Peyer's patch (tissue), 4 donors: Measurements from ENCODE around the gene MYEOV.

ENCODE experiments used
- POLR2A ChIP-seq, 2 donors: fragments of 450-650 bp; IDR thresholded peaks; one replicate each; pipeline ENCODE4 v1.5.1; 2017; ENCODE audit warnings: antibody characterized with exemption in 2 of 2, mild to moderate bottlenecking in 2 of 2, moderate library complexity in 2 of 2
- TF ChIP-seq, protein P1 (sequence below), 6 experiments: fragments of 450-650 bp in 4 of 6; fragments of 200-600 bp in 2 of 6; sonication (generic) in 1 of 6; IDR thresholded peaks; one replicate each; pipeline ENCODE4 v1.5.1; 2017 to 2019; ENCODE audit warnings: antibody characterized with exemption in 6 of 6, mild to moderate bottlenecking in 3 of 6, moderate library complexity in 1 of 6

GRCh38 chr11:69273571-69273970 is 20.4 kb upstream of the MYEOV start:
- TF ChIP-seq, protein P1, sequence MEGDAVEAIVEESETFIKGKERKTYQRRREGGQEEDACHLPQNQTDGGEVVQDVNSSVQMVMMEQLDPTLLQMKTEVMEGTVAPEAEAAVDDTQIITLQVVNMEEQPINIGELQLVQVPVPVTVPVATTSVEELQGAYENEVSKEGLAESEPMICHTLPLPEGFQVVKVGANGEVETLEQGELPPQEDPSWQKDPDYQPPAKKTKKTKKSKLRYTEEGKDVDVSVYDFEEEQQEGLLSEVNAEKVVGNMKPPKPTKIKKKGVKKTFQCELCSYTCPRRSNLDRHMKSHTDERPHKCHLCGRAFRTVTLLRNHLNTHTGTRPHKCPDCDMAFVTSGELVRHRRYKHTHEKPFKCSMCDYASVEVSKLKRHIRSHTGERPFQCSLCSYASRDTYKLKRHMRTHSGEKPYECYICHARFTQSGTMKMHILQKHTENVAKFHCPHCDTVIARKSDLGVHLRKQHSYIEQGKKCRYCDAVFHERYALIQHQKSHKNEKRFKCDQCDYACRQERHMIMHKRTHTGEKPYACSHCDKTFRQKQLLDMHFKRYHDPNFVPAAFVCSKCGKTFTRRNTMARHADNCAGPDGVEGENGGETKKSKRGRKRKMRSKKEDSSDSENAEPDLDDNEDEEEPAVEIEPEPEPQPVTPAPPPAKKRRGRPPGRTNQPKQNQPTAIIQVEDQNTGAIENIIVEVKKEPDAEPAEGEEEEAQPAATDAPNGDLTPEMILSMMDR (IDR thresholded peaks at IDR 0.05) = no peak
- no peak for TF ChIP-seq POLR2A (IDR thresholded peaks at IDR 0.05)
